ENCODE data around the gene PDSS2.

The PDSS2 gene

GRCh38 chr6:107103082-107103481 lies 356.3 kb downstream of the PDSS2 start:
- in situ Hi-C loops (cut with MboI; ENCODE audit: low sequenced_read_pairs): no loop called here

All from HL-60/S4 treated with phorbol 12-myristate 13-acetate at 8.2 ng/mL for 4 days and 3 days (cell line).